GM21717 (cell line): Measurements from ENCODE around the gene STK24.

Experiments used
- ATAC-seq: cut with Tn5 transposase; IDR thresholded peaks from one replicate; pipeline ENCODE4 v1.9.1; 2021; ENCODE audit warnings: mild to moderate bottlenecking, moderate library complexity; ENCODE audit not compliant: unreplicated experiment

The STK24 gene

GRCh38 chr13:98514288-98514687, 62.6 kb downstream of the STK24 start:
- ATAC-seq, result no peak

GRCh38 chr13:98513837-98514236, 63.1 kb downstream of the STK24 start:
- ATAC-seq, result no peak

GRCh38 chr13:98512774-98513665, 63.9 kb downstream of the STK24 start:
- no peak for ATAC-seq

GRCh38 chr13:98511435-98511834, 65.5 kb downstream of the STK24 start:
- no peak for ATAC-seq

- no peak for ATAC-seq
Measured at GRCh38 chr13:98510156-98510509, 66.8 kb downstream of the STK24 start.

- ATAC-seq, result peak; percentile 35
Measured at GRCh38 chr13:98509271-98510155, 67.4 kb downstream of the STK24 start.

- ATAC-seq, result no peak
Measured at GRCh38 chr13:98508685-98509084, 68.2 kb downstream of the STK24 start.

GRCh38 chr13:98508280-98508679, 68.6 kb downstream of the STK24 start:
- ATAC-seq, result no peak

- no peak for ATAC-seq
Measured at GRCh38 chr13:98507282-98507797, 69.6 kb downstream of the STK24 start.

- ATAC-seq, result no peak
Measured at GRCh38 chr13:98506728-98507230, 70.1 kb downstream of the STK24 start.

- no peak for ATAC-seq
Measured at GRCh38 chr13:98506322-98506721, 70.6 kb downstream of the STK24 start.

- no peak for ATAC-seq
Measured at GRCh38 chr13:98505217-98505616, 71.7 kb downstream of the STK24 start.

GRCh38 chr13:98504371-98504963, 72.4 kb downstream of the STK24 start:
- peak; percentile 45 for ATAC-seq

GRCh38 chr13:98504029-98504351, 72.9 kb downstream of the STK24 start:
- ATAC-seq, result no peak

GRCh38 chr13:98503175-98504028, 73.5 kb downstream of the STK24 start:
- no peak for ATAC-seq

- ATAC-seq, result peak; percentile 82
Measured at GRCh38 chr13:98500963-98501421, 75.9 kb downstream of the STK24 start.

GRCh38 chr13:98496966-98497365, 79.9 kb downstream of the STK24 start:
- no peak for ATAC-seq

GRCh38 chr13:98496479-98496791, 80.5 kb downstream of the STK24 start:
- ATAC-seq, result no peak

- no peak for ATAC-seq
Measured at GRCh38 chr13:98495627-98496478, 81.1 kb downstream of the STK24 start.
